VCaP (cell line): ENCODE data around the gene SH3PXD2B.
"Not testable (repeated sequence)": the region's sequence is repeated elsewhere in the genome, so short reads cannot be mapped to it uniquely, and the experiment has no call there.

Source experiments
- H3K27ac ChIP-seq: fragments of 450-650 bp; 2 replicates; pipeline ENCODE4 v1.5.1; 2017
- CTCF ChIP-seq: fragments of 450-650 bp; conservative IDR thresholded peaks from 2 replicates; pipeline ENCODE4 v1.5.1; 2017; ENCODE audit warnings: mild to moderate bottlenecking, moderate library complexity

SH3PXD2B gene

DNA sequence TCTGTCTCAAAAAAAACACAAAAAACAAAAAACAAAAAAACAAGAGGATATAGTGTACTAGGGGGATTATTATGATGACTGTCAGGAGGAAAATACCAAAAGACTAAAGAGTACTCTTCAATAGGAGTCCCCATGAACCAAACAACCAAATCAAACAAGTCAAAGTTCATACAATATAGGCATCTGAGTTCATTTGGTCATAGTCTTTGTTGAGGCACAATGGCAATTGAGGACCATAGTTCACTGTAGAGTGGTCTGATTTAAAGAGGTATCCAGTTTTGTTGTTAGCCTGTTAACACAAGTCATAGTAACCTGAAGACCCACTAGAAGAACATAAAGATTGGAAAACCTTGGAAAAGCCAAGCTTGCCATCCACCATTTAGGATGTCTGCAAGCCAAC, 159.5 kb downstream of the SH3PXD2B start:
- no peak overlapping the region for H3K27ac ChIP-seq
- TF ChIP-seq CTCF = no peak

DNA sequence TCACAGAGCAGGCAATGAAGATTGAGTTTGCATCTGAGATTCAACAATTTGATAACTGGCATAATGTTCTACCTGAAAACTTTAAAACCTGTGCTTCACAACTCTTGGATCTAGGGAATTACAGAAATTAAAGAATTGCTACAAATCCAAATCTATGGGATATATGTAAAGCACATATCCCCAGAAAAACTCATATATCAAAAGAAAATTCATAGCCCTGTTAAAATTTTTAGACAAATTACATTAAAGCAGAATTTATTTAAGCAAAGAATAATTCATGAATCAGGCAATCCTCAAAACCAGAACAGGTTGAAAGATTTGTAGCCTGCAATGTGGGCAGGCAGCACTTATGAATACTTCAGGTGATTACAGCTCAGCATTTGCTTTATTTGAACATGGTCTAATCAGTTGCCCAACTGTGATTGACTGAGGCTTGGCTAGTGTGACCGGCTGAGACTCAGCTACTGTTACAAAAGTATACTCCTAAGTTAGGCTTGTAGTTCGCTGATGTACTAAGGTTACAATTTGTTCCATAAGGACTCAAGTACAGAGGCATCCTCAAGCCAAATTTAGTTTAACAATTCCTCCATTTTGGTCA, 160.5 kb downstream of the SH3PXD2B start:
- no peak overlapping the region for H3K27ac ChIP-seq
- TF ChIP-seq CTCF = peak; percentile 65

- peak overlapping the region; percentile 39; the same call in 1 of the 2 replicates for H3K27ac ChIP-seq
- TF ChIP-seq CTCF = peak; percentile 99
Observed at GRCh38 chr5:172293054-172293744, 161.1 kb downstream of the SH3PXD2B start.

DNA sequence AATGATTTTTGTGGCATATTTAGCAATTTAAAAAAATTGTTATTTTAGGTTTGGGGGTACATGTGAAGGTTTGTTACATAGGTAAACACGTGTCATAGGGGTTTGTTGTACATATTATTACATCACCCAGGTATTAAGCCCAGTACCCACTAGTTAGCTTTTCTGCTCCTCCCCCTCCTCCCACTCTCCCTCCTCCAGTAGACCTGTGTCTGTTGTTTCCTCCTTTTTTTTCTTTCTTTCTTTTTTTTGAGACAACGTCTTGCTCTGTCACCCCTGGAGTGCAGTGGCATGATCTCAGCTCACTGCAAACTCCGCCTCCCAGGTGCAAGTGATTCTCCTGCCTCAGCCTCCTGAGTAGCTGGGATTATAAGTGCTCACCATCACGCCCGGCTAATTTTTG, 162.5 kb downstream of the SH3PXD2B start:
- not testable (repeated sequence) for H3K27ac ChIP-seq

DNA sequence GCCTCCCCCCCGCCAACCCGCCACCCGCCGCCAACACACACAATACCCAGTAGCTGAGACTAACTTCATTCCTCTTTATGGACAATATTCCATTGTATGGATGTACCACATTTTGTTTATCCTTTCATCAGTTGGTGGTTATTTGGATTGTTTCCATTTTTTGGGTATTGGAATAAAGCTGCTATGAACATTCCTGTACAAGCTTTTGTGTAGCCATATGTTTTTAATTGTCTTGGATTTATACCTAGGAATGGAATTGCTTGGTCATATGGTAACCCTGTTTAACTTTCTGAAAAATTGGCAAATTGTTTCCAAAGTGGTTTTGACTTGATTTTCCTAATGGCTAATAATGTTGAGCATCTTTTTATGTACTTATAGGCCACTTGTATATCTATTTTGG, 165.9 kb downstream of the SH3PXD2B start:
- H3K27ac ChIP-seq = no peak overlapping the region
- TF ChIP-seq CTCF = no peak

- not testable (repeated sequence) for H3K27ac ChIP-seq
Observed at GRCh38 chr5:172287140-172287539, 167.2 kb downstream of the SH3PXD2B start.

DNA sequence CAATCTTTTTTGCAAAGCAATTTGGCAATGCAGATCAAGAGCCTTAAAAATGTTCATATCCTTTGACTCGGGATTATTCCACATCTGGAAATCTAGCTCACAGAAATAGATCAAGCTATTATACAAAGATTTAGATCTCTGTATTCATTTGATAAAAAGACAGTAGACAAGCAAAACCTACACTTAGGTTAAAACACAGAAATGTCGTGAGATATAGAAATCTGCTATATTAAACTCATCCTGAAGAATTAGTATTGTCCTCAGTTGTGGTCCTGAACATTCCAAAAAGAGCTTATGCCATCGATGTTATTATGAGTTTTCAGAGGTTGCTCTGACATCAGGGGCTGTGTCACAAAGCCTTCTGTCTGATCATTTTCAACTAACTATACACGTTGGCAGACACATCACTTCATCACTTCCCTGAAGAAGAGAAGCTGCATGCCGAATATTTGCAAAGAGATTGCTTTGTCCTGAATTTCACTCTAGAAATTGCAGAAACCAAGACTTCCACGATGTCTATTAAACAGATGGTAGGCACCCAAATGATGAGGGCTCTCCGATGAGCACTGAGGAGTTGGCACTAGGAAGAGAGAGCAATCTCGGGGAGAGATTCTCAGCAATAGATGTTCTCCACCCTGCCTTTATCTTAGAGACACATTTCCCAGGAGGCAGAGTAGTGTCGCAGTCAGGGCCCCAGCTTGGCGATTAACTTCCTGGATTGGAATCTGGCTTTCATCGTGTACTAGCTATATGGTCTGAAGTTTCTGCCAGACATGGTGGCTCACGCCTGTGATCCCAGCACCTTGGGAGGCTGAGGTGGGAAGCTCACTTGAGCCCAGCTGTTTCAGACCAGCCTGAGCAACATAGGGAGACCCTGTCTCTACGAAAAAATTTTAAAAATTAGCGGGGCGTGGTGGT, 168.8 kb downstream of the SH3PXD2B start:
- TF ChIP-seq CTCF = no peak
- H3K27ac ChIP-seq = no peak overlapping the region

DNA sequence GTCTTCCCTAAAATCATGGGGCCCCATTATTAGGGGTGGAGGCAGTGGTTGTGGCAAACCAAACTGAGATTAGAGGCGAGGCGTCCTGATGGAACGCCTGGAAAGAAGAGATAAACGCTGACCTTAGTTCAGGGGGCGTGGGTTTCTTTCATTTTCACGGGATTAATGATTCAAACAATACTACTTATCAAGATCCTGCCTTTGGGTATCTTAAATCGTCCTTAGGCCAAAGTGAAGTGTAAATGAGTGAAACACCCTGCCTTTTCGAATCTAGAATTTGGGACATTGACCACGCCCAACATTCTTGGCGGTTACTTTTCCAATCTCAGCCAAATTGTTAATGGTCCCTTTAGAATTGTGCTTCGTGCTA, 169.7 kb downstream of the SH3PXD2B start:
- no peak for TF ChIP-seq CTCF
- peak overlapping the region; percentile 88 for H3K27ac ChIP-seq
